ENCODE data around the gene ALLC.
"Not testable (repeated sequence)": the region's sequence is repeated elsewhere in the genome, so short reads cannot be mapped to it uniquely, and the experiment has no call there.

- TF ChIP-seq CTCF, POLR2A (IDR thresholded peaks at IDR 0.05): not testable (repeated sequence)
Measured at GRCh38 chr2:3615541-3616200, 42.3 kb upstream of the ALLC start.
